Stomach (tissue), 4 donors: ENCODE data around the gene USP4.

ENCODE experiments used
- POLR2A ChIP-seq, 4 donors: fragments of 450-650 bp; IDR thresholded peaks; one replicate each; pipeline ENCODE4 v1.6.1; 2016; ENCODE audit warnings: antibody characterized with exemption in 4 of 4, control low read depth in 2 of 4, mild to moderate bottlenecking in 1 of 4, moderate library complexity in 1 of 4
- TF ChIP-seq, protein P1 (sequence below), 7 experiments: fragments of 450-650 bp in 4 of 7; fragments of 200-600 bp in 3 of 7; sonication (generic) in 3 of 7; IDR thresholded peaks; one replicate each; pipeline ENCODE4 v1.5.1; 2016 to 2019; ENCODE audit warnings: antibody characterized with exemption in 7 of 7, control low read depth in 2 of 7, mild to moderate bottlenecking in 1 of 7

DNA sequence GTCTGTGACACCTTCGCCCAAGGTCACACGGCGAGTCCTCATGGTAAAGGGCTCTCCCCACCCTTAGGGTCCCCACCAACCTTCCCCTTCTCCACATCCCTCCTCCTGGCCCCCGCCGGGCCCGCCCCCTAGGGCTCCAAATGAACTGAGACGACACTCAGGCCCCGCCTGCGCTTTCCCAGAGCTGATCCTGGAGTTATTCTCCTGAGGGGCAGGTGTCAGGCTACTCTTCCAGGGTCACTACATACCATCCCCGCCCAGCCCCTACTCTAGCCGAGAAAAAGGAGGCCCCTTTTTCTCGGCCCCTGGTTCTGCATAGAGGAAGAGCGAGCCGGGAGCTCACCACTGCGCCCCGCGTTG is 292 bp downstream of the USP4 start:
- no peak for TF ChIP-seq POLR2A (IDR thresholded peaks at IDR 0.05)
- TF ChIP-seq, protein P1, sequence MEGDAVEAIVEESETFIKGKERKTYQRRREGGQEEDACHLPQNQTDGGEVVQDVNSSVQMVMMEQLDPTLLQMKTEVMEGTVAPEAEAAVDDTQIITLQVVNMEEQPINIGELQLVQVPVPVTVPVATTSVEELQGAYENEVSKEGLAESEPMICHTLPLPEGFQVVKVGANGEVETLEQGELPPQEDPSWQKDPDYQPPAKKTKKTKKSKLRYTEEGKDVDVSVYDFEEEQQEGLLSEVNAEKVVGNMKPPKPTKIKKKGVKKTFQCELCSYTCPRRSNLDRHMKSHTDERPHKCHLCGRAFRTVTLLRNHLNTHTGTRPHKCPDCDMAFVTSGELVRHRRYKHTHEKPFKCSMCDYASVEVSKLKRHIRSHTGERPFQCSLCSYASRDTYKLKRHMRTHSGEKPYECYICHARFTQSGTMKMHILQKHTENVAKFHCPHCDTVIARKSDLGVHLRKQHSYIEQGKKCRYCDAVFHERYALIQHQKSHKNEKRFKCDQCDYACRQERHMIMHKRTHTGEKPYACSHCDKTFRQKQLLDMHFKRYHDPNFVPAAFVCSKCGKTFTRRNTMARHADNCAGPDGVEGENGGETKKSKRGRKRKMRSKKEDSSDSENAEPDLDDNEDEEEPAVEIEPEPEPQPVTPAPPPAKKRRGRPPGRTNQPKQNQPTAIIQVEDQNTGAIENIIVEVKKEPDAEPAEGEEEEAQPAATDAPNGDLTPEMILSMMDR (IDR thresholded peaks at IDR 0.05) = no peak
